Measurements from ENCODE around the gene CFAP68. TPM values are rescaled to one million over a fixed set of nuclear protein-coding genes. Genes with fewer than 3 reads are reported as not detected.
"Not testable (repeated sequence)": the region's sequence is repeated elsewhere in the genome, so short reads cannot be mapped to it uniquely, and the experiment has no call there.

Gene CFAP68
- total RNA-seq, 1 experiment from 2014 or later = 11.9 TPM

- DNase-seq (ENCODE audit: low spot score) = no peak
These were observed 8.8 kb upstream of the CFAP68 start for GRCh38 chr11:111870522-111870885.

GRCh38 chr11:111870886-111871692 lies 8.3 kb upstream of the CFAP68 start, which contains the start of gene ALG9:
Gene ALG9 (minus strand): TSS chr11:111871581. CDS start chr11:111871482, 99 bp downstream.
- DNase-seq (ENCODE audit: low spot score) = peak; percentile 81

- peak; percentile 26 for DNase-seq (ENCODE audit: low spot score)
These were observed 7.6 kb upstream of the CFAP68 start for GRCh38 chr11:111871693-111872161.

GRCh38 chr11:111878385-111878848 lies 924 bp upstream of the CFAP68 start:
- DNase-seq (ENCODE audit: low spot score) = no peak

- DNase-seq (ENCODE audit: low spot score) = no peak
These were observed 258 bp downstream of the CFAP68 start for GRCh38 chr11:111879637-111879960.

GRCh38 chr11:111882202-111882601 lies 2.9 kb downstream of the CFAP68 start:
- DNase-seq (ENCODE audit: low spot score) = no peak

- DNase-seq (ENCODE audit: low spot score) = not testable (repeated sequence)
These were observed 5.7 kb downstream of the CFAP68 start for GRCh38 chr11:111885053-111885452.

GRCh38 chr11:111886032-111886431 lies 6.7 kb downstream of the CFAP68 start:
- no peak for DNase-seq (ENCODE audit: low spot score)

- no peak for DNase-seq (ENCODE audit: low spot score)
These were observed 7.5 kb downstream of the CFAP68 start for GRCh38 chr11:111886844-111887243.

GRCh38 chr11:111905411-111905810 lies 26.1 kb downstream of the CFAP68 start:
- no peak for DNase-seq (ENCODE audit: low spot score)

GRCh38 chr11:111906680-111907079 lies 27.3 kb downstream of the CFAP68 start:
- no peak for DNase-seq (ENCODE audit: low spot score)

- DNase-seq (ENCODE audit: low spot score) = no peak
These were observed 29.4 kb downstream of the CFAP68 start for GRCh38 chr11:111908639-111909305.

GRCh38 chr11:111909378-111909777 lies 30.0 kb downstream of the CFAP68 start:
- DNase-seq (ENCODE audit: low spot score) = no peak

GRCh38 chr11:111910676-111911562 lies 31.6 kb downstream of the CFAP68 start:
- no peak for DNase-seq (ENCODE audit: low spot score)

GRCh38 chr11:111911563-111912401 lies 32.4 kb downstream of the CFAP68 start, which contains the start of gene CRYAB:
Gene CRYAB (minus strand): TSS chr11:111911770. CDS start chr11:111911724, 46 bp downstream.
- no peak for DNase-seq (ENCODE audit: low spot score)

GRCh38 chr11:111912535-111912934 lies 33.2 kb downstream of the CFAP68 start, which contains the start of gene HSPB2:
Gene HSPB2 (plus strand): TSS chr11:111912734. CDS start chr11:111912830, 96 bp downstream.
- DNase-seq (ENCODE audit: low spot score) = no peak

GRCh38 chr11:111913031-111913861 lies 33.9 kb downstream of the CFAP68 start:
- DNase-seq (ENCODE audit: low spot score) = no peak

- DNase-seq (ENCODE audit: low spot score) = no peak
These were observed 34.7 kb downstream of the CFAP68 start for GRCh38 chr11:111913997-111914396.

GRCh38 chr11:111916768-111917167 lies 37.4 kb downstream of the CFAP68 start:
- no peak for DNase-seq (ENCODE audit: low spot score)

- no peak for DNase-seq (ENCODE audit: low spot score)
These were observed 38.0 kb downstream of the CFAP68 start for GRCh38 chr11:111917312-111917711.
